Stimulated activated CD8-positive, alpha-beta memory T cell treated with anti-CD3 and anti-CD28 coated beads, Interleukin-4, amount 100 ng/mL, for 24 hours (primary cell): ENCODE results near the gene TNPO2.
A peak's percentile ranks its signal among the peaks of the same experiment; 100 is the strongest.

Source experiments
- DNase-seq: peaks from one replicate; pipeline ENCODE4 v3.0.0-alpha.2; 2020; ENCODE audit warnings: low read depth

TNPO2 gene

DNA sequence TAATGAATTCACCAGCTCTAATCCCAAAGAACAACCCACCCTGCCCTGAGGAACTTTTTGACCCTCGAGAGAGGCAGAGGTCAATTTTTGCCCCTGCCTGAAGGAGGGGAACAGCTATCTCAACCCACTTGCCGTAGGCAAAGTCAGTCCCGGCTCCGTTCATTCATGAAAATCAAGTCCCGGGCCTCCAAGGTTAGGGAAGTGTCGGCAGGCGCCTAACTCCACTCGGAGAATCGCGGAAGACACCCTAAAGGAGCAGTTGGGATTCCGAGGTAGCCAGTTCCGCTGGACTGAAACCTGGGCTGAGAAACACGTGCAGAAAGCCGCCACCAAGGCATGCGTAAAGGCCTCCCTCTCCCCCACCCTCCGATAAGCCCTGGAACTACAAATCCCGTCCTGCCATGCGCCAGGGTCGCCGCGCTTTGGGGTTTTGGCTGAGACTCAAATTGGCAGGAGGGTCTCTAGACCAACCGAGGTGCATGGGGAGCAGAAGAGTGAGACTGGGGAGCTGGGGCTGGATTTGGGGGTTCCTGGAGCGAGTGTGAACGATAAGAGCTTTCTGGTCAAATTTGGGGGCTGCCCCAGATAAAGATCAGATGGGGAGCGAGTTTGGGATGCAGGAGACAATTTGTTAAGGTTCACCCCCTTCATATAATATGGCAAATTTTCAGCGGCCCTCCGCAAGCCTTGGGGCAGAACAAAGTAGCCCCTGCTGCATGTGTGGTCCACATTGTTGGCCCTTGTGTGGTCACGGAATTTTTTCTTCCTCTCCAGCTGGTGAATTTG, at the start of gene TNPO2:
TNPO2 (minus strand) TSS at position 292 of the 786 bp plus-strand sequence. CDS start 2,955 bp downstream, outside the sequence.
- DNase-seq, result peak; percentile 51

DNA sequence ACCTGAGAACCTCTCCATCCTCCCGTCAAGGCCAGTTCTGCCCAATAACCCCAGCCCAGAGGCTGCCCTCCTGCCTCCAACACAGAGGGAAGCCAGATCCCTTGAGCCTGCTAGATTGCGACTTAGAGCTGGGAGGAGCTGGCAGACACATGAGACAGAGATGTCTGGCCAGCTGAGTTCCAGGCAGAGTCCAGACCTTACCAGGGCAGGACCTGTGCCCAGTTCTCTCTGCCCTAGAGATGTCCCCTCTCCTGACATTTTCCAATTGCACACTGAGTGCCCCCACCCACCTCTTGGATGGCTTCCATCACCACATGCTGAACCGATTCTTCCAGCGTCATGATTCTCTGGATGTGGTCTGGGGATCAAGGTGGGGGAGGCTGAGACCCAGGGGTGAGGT, 48.6 kb upstream of the TNPO2 start:
- DNase-seq, result no peak

DNA sequence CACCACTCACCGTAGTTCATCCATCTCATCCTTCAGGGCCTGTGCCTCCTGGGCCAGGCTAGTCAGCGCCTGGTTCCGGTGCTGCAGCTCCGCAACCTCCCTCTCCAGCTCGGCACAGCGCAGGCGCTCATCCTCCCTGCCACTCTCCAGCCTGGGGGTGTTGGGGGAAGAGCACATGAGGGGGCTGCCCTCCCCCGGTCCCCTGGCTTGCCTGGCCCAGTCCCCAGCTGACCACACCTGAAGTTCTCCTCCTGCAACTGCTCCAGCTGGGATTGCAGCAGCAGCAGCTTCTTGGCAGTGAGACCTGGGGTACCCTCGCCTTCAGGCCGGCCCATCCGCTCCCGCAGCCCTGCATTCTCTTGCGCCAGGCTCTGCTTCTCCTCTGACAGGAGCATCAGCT, 47.2 kb upstream of the TNPO2 start:
- no peak for DNase-seq

GRCh38 chr19:12769689-12770088, 46.0 kb upstream of the TNPO2 start:
- no peak for DNase-seq

- DNase-seq, result no peak
These were observed 43.9 kb upstream of the TNPO2 start for GRCh38 chr19:12767666-12768065.

- DNase-seq, result no peak
These were observed 43.4 kb upstream of the TNPO2 start for GRCh38 chr19:12767150-12767549.

GRCh38 chr19:12766051-12766521, 42.4 kb upstream of the TNPO2 start:
- peak; percentile 74 for DNase-seq

DNA sequence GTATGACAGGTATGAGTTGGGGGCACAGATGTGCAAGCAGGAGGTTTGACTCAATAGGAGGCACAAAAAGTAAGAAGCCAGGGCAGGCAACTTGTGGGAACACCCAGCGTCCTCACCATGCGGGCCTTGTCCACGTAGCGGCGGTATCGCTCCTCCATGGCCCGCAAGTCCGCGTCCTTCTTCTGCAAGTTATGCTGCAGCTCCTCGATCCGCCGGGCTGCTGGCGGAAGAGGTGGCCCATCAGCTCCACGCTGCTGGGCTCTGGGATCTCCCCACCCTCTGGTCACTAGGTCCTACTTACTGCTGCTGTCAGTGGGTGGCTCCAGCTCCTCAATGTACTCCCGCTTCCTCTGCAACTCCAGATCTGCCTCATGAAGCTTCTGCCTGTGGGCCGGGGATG, 41.0 kb upstream of the TNPO2 start:
- no peak for DNase-seq

- DNase-seq, result no peak
These were observed 39.4 kb upstream of the TNPO2 start for GRCh38 chr19:12763100-12763499.

DNA sequence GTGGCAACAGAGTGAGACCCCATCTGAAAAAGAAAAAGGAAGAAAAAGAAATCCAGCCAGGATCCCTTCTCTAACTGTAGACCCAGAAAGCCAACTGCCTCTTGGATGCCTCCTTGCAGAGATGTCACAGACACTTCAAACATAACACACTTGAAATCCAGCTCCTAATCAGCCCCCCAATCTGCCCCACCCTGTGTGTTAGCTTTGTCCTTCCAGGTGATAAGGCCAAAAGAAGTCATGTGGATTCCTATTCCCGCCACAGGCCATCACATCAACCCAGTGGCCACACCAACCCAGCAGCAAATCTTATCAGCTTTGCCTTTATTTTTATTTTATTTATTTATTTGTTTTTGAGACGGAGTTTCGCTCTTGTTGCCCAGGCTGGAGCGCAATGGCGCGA, 36.0 kb upstream of the TNPO2 start:
- DNase-seq, result no peak

GRCh38 chr19:12757544-12758274, 34.0 kb upstream of the TNPO2 start:
- no peak for DNase-seq

- no peak for DNase-seq
These were observed 32.6 kb upstream of the TNPO2 start for GRCh38 chr19:12756150-12756883.

- no peak for DNase-seq
These were observed 30.9 kb upstream of the TNPO2 start for GRCh38 chr19:12754465-12755196.

- no peak for DNase-seq
These were observed 28.5 kb upstream of the TNPO2 start for GRCh38 chr19:12752056-12752781.

DNA sequence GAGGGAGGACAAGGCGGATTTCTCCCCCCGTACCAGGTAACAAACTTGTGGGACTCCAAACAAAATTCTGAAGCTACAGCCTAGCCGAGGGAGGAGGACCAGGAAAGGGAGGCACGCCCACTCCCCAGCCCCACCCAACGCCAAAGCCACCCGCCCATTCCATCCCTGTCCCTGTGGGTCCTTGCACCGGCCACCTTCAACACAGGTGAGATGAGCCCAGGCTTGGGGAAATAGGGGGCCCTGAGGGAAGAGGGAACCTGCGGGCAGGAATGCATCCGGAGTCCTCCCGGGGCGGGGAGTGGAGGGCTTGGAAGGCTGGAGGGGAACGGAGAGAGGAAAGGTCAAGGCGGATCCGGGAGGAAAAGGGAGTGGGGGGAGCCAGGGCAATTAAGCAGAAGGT, 27.9 kb upstream of the TNPO2 start, which contains the start of gene BEST2:
BEST2 (plus strand) TSS at position 157 of the 400 bp plus-strand sequence. CDS start 802 bp downstream, outside the sequence.
- no peak for DNase-seq

GRCh38 chr19:12750851-12751250, 27.1 kb upstream of the TNPO2 start:
- DNase-seq, result no peak

GRCh38 chr19:12749938-12750521, 26.3 kb upstream of the TNPO2 start:
- DNase-seq, result no peak

GRCh38 chr19:12748489-12748888, 24.8 kb upstream of the TNPO2 start:
- DNase-seq, result no peak

GRCh38 chr19:12745166-12745897, 21.6 kb upstream of the TNPO2 start:
- no peak for DNase-seq

GRCh38 chr19:12737835-12738351, 14.2 kb upstream of the TNPO2 start:
- no peak for DNase-seq
